Heart right ventricle (tissue), 16 donors: ENCODE data around the gene RAB40B. TPM values are rescaled to one million over a fixed set of nuclear protein-coding genes. Genes with fewer than 3 reads are reported as not detected.

Source experiments
- ATAC-seq, 8 donors: fragments of 200-7000 bp; cut with Tn5 transposase; one replicate each; pipeline ENCODE4 v1.9.1; 2020; ENCODE audit warnings: mild to moderate bottlenecking in 8 of 8, moderate library complexity in 8 of 8, moderate number of reproducible peaks in 1 of 8
- DNase-seq, 2 donors: peaks; one replicate each; pipeline ENCODE4 v3.0.0-alpha.2; 2020
- H3K27ac ChIP-seq, 10 donors: fragments of 200-600 bp; sonication (generic) in 2 of 10; one replicate each; pipeline versions ENCODE4 v1.5.0 to v1.8.0; 2020 to 2022; ENCODE audit warnings: mild to moderate bottlenecking in 3 of 10
- H3K27me3 ChIP-seq, 7 donors: fragments of 200-600 bp; one replicate each; pipeline ENCODE4 v1.8.0; 2021 to 2022; ENCODE audit warnings: mild to moderate bottlenecking in 2 of 7
- H3K36me3 ChIP-seq, 9 donors: fragments of 200-600 bp; sonication (generic) in 1 of 9; one replicate each; pipeline versions ENCODE4 v1.5.0 to v1.8.0; 2020 to 2022; ENCODE audit warnings: mild to moderate bottlenecking in 2 of 9
- H3K4me1 ChIP-seq, 9 donors: fragments of 200-600 bp; sonication (generic) in 1 of 9; one replicate each; pipeline versions ENCODE4 v1.5.0 to v1.8.0; 2020 to 2022; ENCODE audit warnings: mild to moderate bottlenecking in 4 of 9
- H3K4me3 ChIP-seq, 10 donors: fragments of 200-600 bp; sonication (generic) in 2 of 10; one replicate each; pipeline versions ENCODE4 v1.5.0 to v1.8.0; 2020 to 2022; ENCODE audit warnings: mild to moderate bottlenecking in 7 of 10, moderate library complexity in 2 of 10
- H3K9me3 ChIP-seq, 11 donors: fragments of 200-600 bp in 10 of 11; sonication (generic) in 2 of 11; one replicate each; pipeline versions ENCODE4 v1.5.0 to v1.8.0; 2013 to 2022; ENCODE audit warnings: mild to moderate bottlenecking in 2 of 11, control low read depth in 1 of 11, moderate library complexity in 1 of 11
- CTCF ChIP-seq, 9 donors: fragments of 200-600 bp; sonication (generic) in 2 of 9; IDR thresholded peaks; one replicate each; pipeline versions ENCODE4 v1.5.0 to v1.8.0; 2021 to 2022; ENCODE audit warnings: antibody characterized with exemption in 9 of 9, mild to moderate bottlenecking in 5 of 9, moderate library complexity in 1 of 9
- WGBS, 2 donors: extraction: QIAGEN DNeasy Blood & Tissue Kit; methylation state at CpG; one replicate each; pipeline ENCODE4 v1.1.7; 2013; ENCODE audit warnings: inconsistent platforms in 1 of 2; 5-methylcytosine and 5-hydroxymethylcytosine counted together
- intact Hi-C, 10 donors: fragments of 100-400 bp; cut with DNase I; formaldehyde crosslinking; loops; one replicate each; pipeline versions ENCODE4 v1.11.1 to v1.14.2; 2022
- polyA plus RNA-seq, 2 donors: library from polyadenylated mRNA; stranded (reverse); fragments of 200-250 nt; gene quantifications; one replicate each; pipeline ENCODE4 v1.2.3, GENCODE V29; 2013
- total RNA-seq, 10 donors: library from RNA; stranded (reverse); fragmentation: NEBNext Ultra II Directional in 3 of 10; extraction: Animal tissue kit (Norgen Biotek cat#: 25700) in 3 of 10; gene quantifications; one replicate each; pipeline versions ENCODE4 v1.2.1 to v1.2.4, GENCODE V29; 2021 to 2023
- donor health status: Arrhythmogenic right ventricular cardiomyopathy.
- donor health status: ischemic (EF 13 %, LVEDD 7.1; RV severe dilation, severe dysfunction).
- donor health status: healthy with polysubstance abuse.
- donor health status: DM: no; HTN: yes; CAD: no.
- donor health status: DM: no; HTN: no; CAD: no.
- donor health status: ischemic (EF 25% LVEDD 6.9; RV normal size, moderate dysfunction).
- donor health status: ischemic (EF 25% LVEDD 5.7; RV mildly dilated, moderate dysfunction).
- donor health status: healthy.
- donor health status: DM: yes; HTN: yes; CAD: no.
- donor health status: Ischemic cardiomyopathy.
- donor health status: ischemic (EF 35%, LVEDD 5.7; RV mildly dilated, moderate dysfunction).
- donor health status: nonischemic (EF 11% LVEDD 7.7; RV severe dilation, severe dysfunction).
- donor health status: DM: yes; HTN: yes; CAD: no.
- donor health status: PGD.
- donor health status: ischemic (EF 29% LVEDD 5.4; RV normal size, mild dysfunction).
- donor health status: nonischemic (EF 23%, LVEDD 6.1; RV moderate dilation, normal function).

The RAB40B gene
- total and polyA plus RNA-seq, 12 donors, result 8.0 to 42.4 (median 20.4) TPM

- intact Hi-C loops, result no loop called here
Observed at GRCh38 chr17:82631544-82631943, 67.0 kb downstream of the RAB40B start.

GRCh38 chr17:82630212-82630611 lies 68.3 kb downstream of the RAB40B start:
- Histone ChIP-seq H3K4me3 (no peak overlapping the region), H3K4me1 (peaks cover 0 to 18% (median 0%) of the 10 kb centered on the region in 9 donors), H3K9me3 (no peaks in the 10 kb centered on the region), H3K36me3 (peaks cover 0 to 96% (median 31%) of the 10 kb centered on the region in 9 donors), H3K27ac (no peak overlapping the region), H3K27me3 (no peaks in the 10 kb centered on the region)
- intact Hi-C loops, result no loop called here
- no peak for TF ChIP-seq CTCF (IDR thresholded peaks at IDR 0.05)
- 92% methylated on average over 12 of the region's 12 CpGs for WGBS, 2 donors
- ATAC-seq (no peak), DNase-seq (no peak)

More at GRCh38 chr17:82631544-82631943, 67.0 kb downstream of the RAB40B start:
- no peaks in the 10 kb centered on the region for H3K27me3 ChIP-seq
- TF ChIP-seq CTCF (IDR thresholded peaks at IDR 0.05), result no peak
- no peak for DNase-seq
- no peak for ATAC-seq
- WGBS, 2 donors, result 65 to 87% methylated on average over 6 of the region's 6 CpGs
- peaks cover 0 to 18% (median 0%) of the 10 kb centered on the region in 9 donors for H3K4me1 ChIP-seq
- no peak overlapping the region for H3K27ac ChIP-seq
- H3K36me3 ChIP-seq, result peaks cover 0 to 90% (median 25%) of the 10 kb centered on the region in 9 donors
- H3K9me3 ChIP-seq, result peaks cover 0 to 3% (median 0%) of the 10 kb centered on the region in 11 donors
- H3K4me3 ChIP-seq, result no peak overlapping the region

- Histone ChIP-seq H3K4me3 (no peak overlapping the region), H3K9me3 (no peaks in the 10 kb centered on the region), H3K27me3 (no peaks in the 10 kb centered on the region), H3K36me3 (peaks cover 0 to 97% (median 36%) of the 10 kb centered on the region in 9 donors), H3K4me1 (peaks cover 0 to 18% (median 0%) of the 10 kb centered on the region in 9 donors), H3K27ac (no peak overlapping the region)
- WGBS, 2 donors, result 78 to 86% methylated on average over 8 of the region's 8 CpGs
- no peak for TF ChIP-seq CTCF (IDR thresholded peaks at IDR 0.05)
- ATAC-seq (no peak), DNase-seq (no peak)
- intact Hi-C loops, result no loop called here
Observed at GRCh38 chr17:82629748-82630147, 68.8 kb downstream of the RAB40B start.

GRCh38 chr17:82627405-82627804 lies 71.1 kb downstream of the RAB40B start:
- Histone ChIP-seq H3K36me3 (peaks cover 0 to 98% (median 43%) of the 10 kb centered on the region in 9 donors), H3K4me3 (no peak overlapping the region), H3K9me3 (no peaks in the 10 kb centered on the region), H3K4me1 (peaks cover 0 to 18% (median 0%) of the 10 kb centered on the region in 9 donors), H3K27me3 (no peaks in the 10 kb centered on the region), H3K27ac (peak overlapping the region in 1 of 10 donors; percentile 65)
- WGBS, 2 donors, result 95% methylated on average over 21 of the region's 21 CpGs
- ATAC-seq (peak in 2 of 8 donors; percentile 18 to 62), DNase-seq (no peak)
- no peak for TF ChIP-seq CTCF (IDR thresholded peaks at IDR 0.05)
- intact Hi-C loops, result no loop called here
